Cardiac muscle cell (in vitro differentiated cells and primary cell): ENCODE results near the gene FCHSD1. TPM values are rescaled to one million over a fixed set of nuclear protein-coding genes. Genes with fewer than 3 reads are reported as not detected.
A peak's percentile ranks its signal among the peaks of the same experiment; 100 is the strongest.

Source experiments
- DNase-seq, 2 donors: peaks; one replicate each; pipeline versions ENCODE4 v3.0.0 to v3.0.0-alpha.2; 2010 to 2017; ENCODE audit warnings: low read depth in 1 of 2, low spot score in 1 of 2
- H3K27ac ChIP-seq: fragments of 200-600 bp; sonication (generic); 2 replicates; pipeline ENCODE4 v1.5.1; 2016
- H3K27me3 ChIP-seq: fragments of 200-600 bp; sonication (generic); 2 replicates; pipeline ENCODE4 v1.6.0; 2016; ENCODE audit warnings: control low read depth
- H3K36me3 ChIP-seq: fragments of 200-600 bp; sonication (generic); 2 replicates; pipeline ENCODE4 v1.5.1; 2016; ENCODE audit warnings: control low read depth
- H3K4me1 ChIP-seq: fragments of 200-600 bp; sonication (generic); 2 replicates; pipeline ENCODE4 v1.8.1; 2017; ENCODE audit warnings: low read depth, mild to moderate bottlenecking, mixed run types
- H3K4me3 ChIP-seq: fragments of 200-600 bp; sonication (generic); 2 replicates; pipeline ENCODE4 v1.5.1; 2016; ENCODE audit warnings: mild to moderate bottlenecking
- H3K9me3 ChIP-seq: fragments of 200-600 bp; sonication (generic); 2 replicates; pipeline ENCODE4 v1.5.1; 2017; ENCODE audit warnings: low read depth, mild to moderate bottlenecking, control low read depth
- polyA plus RNA-seq: library from polyadenylated mRNA; unstranded; fragments of >200 nt; fragmentation: Nextera tagmentation; extraction: Ambion mirVana; gene quantifications from 2 replicates; pipeline ENCODE4 v1.2.1, GENCODE V29; 2016
- total RNA-seq: library from RNA; depleted of rRNA; stranded (reverse); fragments of >200 nt; gene quantifications from 2 replicates; pipeline ENCODE4 v1.2.3, GENCODE V29; 2016
- TF ChIP-seq, protein P1 (sequence below): IDR thresholded peaks from 2 replicates; pipeline ENCODE4 v1.5.1; 2012; ENCODE audit warnings: low read depth, mild to moderate bottlenecking, low read length

Gene FCHSD1
- total and polyA plus RNA-seq, 2 experiments from 2014 or later = 7.8 to 24.9 TPM

- TF ChIP-seq, protein P1, sequence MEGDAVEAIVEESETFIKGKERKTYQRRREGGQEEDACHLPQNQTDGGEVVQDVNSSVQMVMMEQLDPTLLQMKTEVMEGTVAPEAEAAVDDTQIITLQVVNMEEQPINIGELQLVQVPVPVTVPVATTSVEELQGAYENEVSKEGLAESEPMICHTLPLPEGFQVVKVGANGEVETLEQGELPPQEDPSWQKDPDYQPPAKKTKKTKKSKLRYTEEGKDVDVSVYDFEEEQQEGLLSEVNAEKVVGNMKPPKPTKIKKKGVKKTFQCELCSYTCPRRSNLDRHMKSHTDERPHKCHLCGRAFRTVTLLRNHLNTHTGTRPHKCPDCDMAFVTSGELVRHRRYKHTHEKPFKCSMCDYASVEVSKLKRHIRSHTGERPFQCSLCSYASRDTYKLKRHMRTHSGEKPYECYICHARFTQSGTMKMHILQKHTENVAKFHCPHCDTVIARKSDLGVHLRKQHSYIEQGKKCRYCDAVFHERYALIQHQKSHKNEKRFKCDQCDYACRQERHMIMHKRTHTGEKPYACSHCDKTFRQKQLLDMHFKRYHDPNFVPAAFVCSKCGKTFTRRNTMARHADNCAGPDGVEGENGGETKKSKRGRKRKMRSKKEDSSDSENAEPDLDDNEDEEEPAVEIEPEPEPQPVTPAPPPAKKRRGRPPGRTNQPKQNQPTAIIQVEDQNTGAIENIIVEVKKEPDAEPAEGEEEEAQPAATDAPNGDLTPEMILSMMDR = no peak
- Histone ChIP-seq H3K27ac (no peak overlapping the region), H3K4me1 (peaks cover 5% of the 10 kb centered on the region), H3K36me3 (no peaks in the 10 kb centered on the region), H3K9me3 (no peaks in the 10 kb centered on the region), H3K4me3 (no peak overlapping the region), H3K27me3 (peaks cover 19% of the 10 kb centered on the region)
- DNase-seq = no peak
Measured at GRCh38 chr5:141685591-141685990, 34.4 kb upstream of the FCHSD1 start.

DNA sequence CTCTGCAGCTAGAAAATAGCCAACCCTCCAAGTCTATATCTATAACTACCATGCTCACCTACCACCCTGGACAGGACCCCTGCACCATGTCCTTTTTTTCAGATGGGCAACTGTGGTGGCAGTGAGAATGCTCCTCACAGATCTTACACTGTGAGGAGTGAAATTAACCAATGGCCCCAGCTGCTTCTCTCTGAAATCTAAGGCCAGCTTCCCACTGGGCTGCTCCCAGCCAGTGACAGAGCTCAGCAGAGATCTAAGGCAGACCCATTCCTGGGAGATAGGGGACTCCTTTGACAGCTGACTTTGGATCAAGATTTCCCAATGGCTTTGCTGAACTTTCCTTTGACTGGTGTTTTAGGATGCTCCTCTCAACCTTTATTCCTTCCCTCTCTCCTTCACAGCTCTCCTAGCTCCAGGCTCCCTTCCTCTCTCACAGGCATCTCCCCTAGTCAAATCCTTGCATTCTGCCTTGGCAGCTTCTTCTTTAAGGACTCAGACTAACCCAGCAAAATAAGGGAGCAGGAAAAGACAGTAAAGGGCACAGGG lies 32.5 kb upstream of the FCHSD1 start:
- no peaks in the 10 kb centered on the region for H3K27me3 ChIP-seq
- H3K27ac ChIP-seq = no peak overlapping the region
- no peaks in the 10 kb centered on the region for H3K9me3 ChIP-seq
- no peaks in the 10 kb centered on the region for H3K36me3 ChIP-seq
- TF ChIP-seq, protein P1 = no peak
- H3K4me3 ChIP-seq = no peak overlapping the region
- DNase-seq = no peak
- H3K4me1 ChIP-seq = peaks cover 5% of the 10 kb centered on the region

GRCh38 chr5:141681695-141682641 lies 30.8 kb upstream of the FCHSD1 start, which contains the start of gene ARAP3:
ARAP3 (minus strand) TSS chr5:141682230; CDS start chr5:141680486, 1,744 bp downstream.
- Histone ChIP-seq H3K4me1 (peaks cover 9% of the 10 kb centered on the region), H3K27me3 (no peaks in the 10 kb centered on the region), H3K36me3 (no peaks in the 10 kb centered on the region), H3K4me3 (peak within 1 kb of the TSS; percentile 15), H3K9me3 (no peaks in the 10 kb centered on the region), H3K27ac (no peak within 1 kb of the TSS)
- peak; percentile 71 to 95 for DNase-seq
- TF ChIP-seq, protein P1 = no peak

DNA sequence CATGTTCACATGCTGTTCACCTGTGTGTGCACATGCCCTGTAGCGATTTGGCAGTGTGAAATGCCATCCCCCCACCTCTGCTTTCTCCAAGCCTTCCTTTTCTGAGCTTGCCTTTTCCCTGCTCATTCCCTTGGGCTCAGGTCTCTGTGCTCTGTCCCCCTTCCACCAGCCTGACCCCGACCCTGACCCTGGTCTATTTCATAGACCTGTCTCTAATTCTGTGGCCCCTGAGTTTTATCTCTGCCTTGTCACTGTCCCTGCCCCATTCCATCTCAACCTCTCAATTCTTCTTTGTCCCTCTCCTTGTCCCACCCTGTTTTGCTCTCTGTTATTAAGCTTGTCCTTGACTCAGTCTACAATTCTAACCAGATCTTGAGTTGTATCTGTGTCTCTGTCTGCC lies 30.1 kb upstream of the FCHSD1 start:
- Histone ChIP-seq H3K4me3 (no peak overlapping the region), H3K36me3 (no peaks in the 10 kb centered on the region), H3K4me1 (peaks cover 13% of the 10 kb centered on the region), H3K27me3 (no peaks in the 10 kb centered on the region), H3K9me3 (no peaks in the 10 kb centered on the region), H3K27ac (no peak overlapping the region)
- TF ChIP-seq, protein P1 = no peak
- DNase-seq = no peak

DNA sequence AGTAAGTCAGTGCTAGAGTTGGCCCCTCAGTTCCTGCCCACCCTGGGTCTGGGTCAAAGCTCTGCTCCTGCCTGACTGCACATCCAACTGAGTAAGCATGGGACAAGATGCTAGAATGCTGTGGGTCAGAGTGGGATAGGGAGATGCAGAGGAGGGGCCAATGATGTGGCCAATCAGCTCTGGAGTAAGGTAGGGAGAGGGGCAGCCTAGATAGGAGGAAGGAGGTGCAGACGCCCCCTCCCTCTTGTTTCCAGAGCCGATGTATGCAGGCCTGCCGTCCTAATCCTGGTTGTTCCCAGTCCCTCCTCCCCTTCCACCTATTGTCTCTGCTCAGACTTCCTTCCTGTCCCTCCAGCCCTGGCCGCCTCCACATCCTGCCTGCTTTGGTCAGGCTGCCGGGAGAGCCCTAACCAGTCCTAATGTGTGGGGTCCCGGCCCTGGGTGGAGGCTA lies 29.6 kb upstream of the FCHSD1 start:
- TF ChIP-seq, protein P1 = no peak
- Histone ChIP-seq H3K9me3 (no peaks in the 10 kb centered on the region), H3K4me1 (peaks cover 13% of the 10 kb centered on the region), H3K4me3 (no peak overlapping the region), H3K36me3 (no peaks in the 10 kb centered on the region), H3K27ac (no peak overlapping the region), H3K27me3 (no peaks in the 10 kb centered on the region)
- DNase-seq = peak in 1 of 2 donors; percentile 74
